H1 (cell line): ENCODE data around the gene PLS3. TPM values are rescaled to one million over a fixed set of nuclear protein-coding genes. Genes with fewer than 3 reads are reported as not detected.

ENCODE experiments used
- CTCF ChIA-PET: fragments of 300-600 bp; sonication (Branson Sonifier 250); formaldehyde crosslinking; loops from one replicate; lab custom pipeline; 2021; ENCODE audit not compliant: partially characterized antibody; lab: Charles Lee
- POLR2A ChIA-PET: fragments of 300-600 bp; sonication (Branson Sonifier 250); formaldehyde crosslinking; loops from one replicate; lab custom pipeline; 2021; ENCODE audit warnings: inconsistent platforms; ENCODE audit not compliant: partially characterized antibody; lab: Charles Lee
- DNase-seq, 2 experiments: peaks; one replicate each; pipeline versions ENCODE4 v3.0.0 to v3.0.0-alpha.2; 2010 to 2022; ENCODE audit warnings: low spot score in 2 of 2, low read depth in 1 of 2, mixed read lengths in 1 of 2
- FAIRE-seq: peaks from 2 replicates; lab custom pipeline; 2011; peaks lifted over from hg19 to GRCh38; lab: Jason Lieb, UNC
- H2AFZ ChIP-seq: 2 replicates; pipeline ENCODE4 v1.8.1; 2012; ENCODE audit warnings: low read length, inconsistent platforms
- H2AK5ac ChIP-seq: 2 replicates; pipeline ENCODE4 v1.6.1; 2013; ENCODE audit warnings: low read depth, low read length
- H2BK120ac ChIP-seq: replicated peaks from 2 replicates; pipeline ENCODE3; 2013; ENCODE audit warnings: low read depth, low read length, inconsistent platforms
- H2BK12ac ChIP-seq: 2 replicates; pipeline ENCODE4 v1.6.1; 2013; ENCODE audit warnings: low read depth, low read length
- H2BK15ac ChIP-seq: 2 replicates; pipeline ENCODE4 v1.6.1; 2013; ENCODE audit warnings: low read length
- H2BK20ac ChIP-seq: 2 replicates; pipeline ENCODE4 v1.6.1; 2013; ENCODE audit warnings: low read length
- H2BK5ac ChIP-seq: 2 replicates; pipeline ENCODE4 v1.6.1; 2013; ENCODE audit warnings: low read depth, low read length
- H3K14ac ChIP-seq: 2 replicates; pipeline ENCODE4 v1.6.1; 2013; ENCODE audit warnings: inconsistent platforms; ENCODE audit not compliant: insufficient read length
- H3K18ac ChIP-seq: 2 replicates; pipeline ENCODE4 v1.6.1; 2013; ENCODE audit warnings: low read length; ENCODE audit errors: extremely low read depth
- H3K23ac ChIP-seq: 2 replicates; pipeline ENCODE4 v1.6.1; 2013; ENCODE audit warnings: inconsistent platforms; ENCODE audit not compliant: insufficient read length
- H3K23me2 ChIP-seq: 2 replicates; pipeline ENCODE4 v1.6.1; 2013; ENCODE audit warnings: low read depth, low read length
- H3K27ac ChIP-seq: 2 replicates; pipeline ENCODE4 v1.6.1; 2011; ENCODE audit warnings: low read depth, low read length, inconsistent platforms
- H3K27me3 ChIP-seq, 4 experiments: replicated peaks in 1 of 4; 1 replicate in 1 of 4; 2 replicates in 3 of 4; pipeline versions ENCODE4 v1.6.1 to v1.8.1; 2011 to 2013; ENCODE audit warnings: low read length in 3 of 4, mild to moderate bottlenecking in 3 of 4, inconsistent platforms in 2 of 4, mixed read lengths in 2 of 4, moderate library complexity in 1 of 4; ENCODE audit not compliant: control insufficient read depth in 3 of 4, insufficient read depth in 3 of 4; ENCODE audit errors: extremely low read depth in 1 of 4
- H3K36me3 ChIP-seq, 4 experiments: 2 replicates each; pipeline versions ENCODE4 v1.6.1 to v1.8.1; 2011 to 2013; ENCODE audit warnings: mild to moderate bottlenecking in 4 of 4, low read length in 3 of 4, moderate library complexity in 2 of 4, control low read depth in 1 of 4, inconsistent platforms in 1 of 4; ENCODE audit not compliant: insufficient read depth in 4 of 4, control insufficient read depth in 2 of 4
- H3K4ac ChIP-seq: replicated peaks from 2 replicates; pipeline ENCODE3; 2013; ENCODE audit warnings: low read length, low read depth, mixed read lengths, inconsistent platforms; ENCODE audit not compliant: insufficient read length
- H3K4me1 ChIP-seq, 4 experiments: replicated peaks in 1 of 4; 1 replicate in 1 of 4; 2 replicates in 3 of 4; pipeline versions ENCODE4 v1.6.1 to v1.8.1; 2011 to 2013; ENCODE audit warnings: low read length in 3 of 4, inconsistent platforms in 2 of 4, mixed read lengths in 1 of 4; ENCODE audit not compliant: insufficient read depth in 4 of 4, control insufficient read depth in 3 of 4
- H3K4me2 ChIP-seq, 2 experiments: 2 replicates each; pipeline versions ENCODE4 v1.6.1 to v1.8.1; 2011 to 2013; ENCODE audit warnings: low read depth in 2 of 2, low read length in 2 of 2, control low read depth in 1 of 2, inconsistent platforms in 1 of 2, mild to moderate bottlenecking in 1 of 2; ENCODE audit not compliant: insufficient read depth in 1 of 2
- H3K4me3 ChIP-seq, 4 experiments: fragments of 200-600, 300-600 bp in 1 of 4; sonication (generic), shearing (Covaris generic), sonication (Bioruptor Twin) in 1 of 4; 2 replicates each; pipeline versions ENCODE4 v1.5.1 to v1.8.1; 2011 to 2016; ENCODE audit warnings: low read length in 4 of 4, low read depth in 3 of 4, control low read depth in 2 of 4, inconsistent platforms in 2 of 4, mild to moderate bottlenecking in 2 of 4, mixed read lengths in 1 of 4, moderate library complexity in 1 of 4; ENCODE audit not compliant: insufficient read depth in 2 of 4; ENCODE audit errors: extremely low read depth in 1 of 4
- H3K56ac ChIP-seq: replicated peaks from 2 replicates; pipeline ENCODE3; 2013; ENCODE audit warnings: low read depth, mild to moderate bottlenecking, mixed read lengths, low read length, inconsistent platforms; ENCODE audit not compliant: insufficient read length
- H3K79me1 ChIP-seq: 2 replicates; pipeline ENCODE4 v1.6.1; 2013; ENCODE audit warnings: low read depth, low read length, control low read depth
- H3K79me2 ChIP-seq, 2 experiments: 2 replicates each; pipeline versions ENCODE4 v1.6.1 to v1.8.1; 2012 to 2013; ENCODE audit warnings: low read length in 2 of 2, mild to moderate bottlenecking in 2 of 2, inconsistent platforms in 1 of 2; ENCODE audit not compliant: insufficient read depth in 2 of 2, control insufficient read depth in 1 of 2
- H3K9ac ChIP-seq, 4 experiments: replicated peaks in 1 of 4; 1 replicate in 1 of 4; 2 replicates in 3 of 4; pipeline versions ENCODE4 v1.6.1 to v1.8.1; 2011 to 2013; ENCODE audit warnings: low read depth in 3 of 4, low read length in 3 of 4, control low read depth in 2 of 4, mild to moderate bottlenecking in 2 of 4, moderate library complexity in 2 of 4, inconsistent platforms in 1 of 4; ENCODE audit errors: extremely low read depth in 1 of 4
- H3K9me3 ChIP-seq, 2 experiments: 2 replicates each; pipeline versions ENCODE4 v1.6.1 to v1.8.1; 2012 to 2013; ENCODE audit warnings: mild to moderate bottlenecking in 2 of 2, moderate library complexity in 2 of 2, control low read depth in 1 of 2, inconsistent platforms in 1 of 2, low read depth in 1 of 2, low read length in 1 of 2, mixed read lengths in 1 of 2; ENCODE audit not compliant: insufficient read depth in 2 of 2
- H4K20me1 ChIP-seq, 2 experiments: replicated peaks in 1 of 2; 2 replicates each; pipeline versions ENCODE3 to v1.8.1; 2011 to 2013; ENCODE audit warnings: inconsistent platforms in 2 of 2, low read length in 2 of 2, mild to moderate bottlenecking in 1 of 2; ENCODE audit not compliant: insufficient read depth in 2 of 2, control insufficient read depth in 1 of 2
- H4K5ac ChIP-seq: 2 replicates; pipeline ENCODE4 v1.6.1; 2013; ENCODE audit warnings: low read length, low read depth, mixed read lengths, inconsistent platforms; ENCODE audit not compliant: insufficient read length
- H4K8ac ChIP-seq: 2 replicates; pipeline ENCODE4 v1.8.0; 2013; ENCODE audit warnings: mild to moderate bottlenecking, moderate library complexity, low read length, inconsistent platforms; ENCODE audit not compliant: insufficient read depth; ENCODE audit errors: extremely low read depth
- H4K91ac ChIP-seq: replicated peaks from 2 replicates; pipeline ENCODE3; 2013; ENCODE audit warnings: low read length, mixed read lengths, inconsistent platforms; ENCODE audit not compliant: insufficient read length
- BACH1 ChIP-seq: IDR thresholded peaks from 2 replicates; pipeline ENCODE4 v1.6.1; 2012; ENCODE audit warnings: low read length, improper control_type of control experiment
- CBX5 ChIP-seq: fragments of 300-800, 300-1000 bp; sonication (generic); IDR thresholded peaks from 2 replicates; pipeline ENCODE4 v1.7.1; 2016; ENCODE audit warnings: antibody characterized with exemption, low read length, low read depth
- CREB1 ChIP-seq: IDR thresholded peaks from 2 replicates; pipeline ENCODE4 v1.6.1; 2012; ENCODE audit warnings: inconsistent platforms
- EP300 ChIP-seq, 2 experiments: IDR thresholded peaks; 1 replicate in 1 of 2; 2 replicates in 1 of 2; pipeline ENCODE4 v1.6.1; 2011 to 2012; ENCODE audit warnings: low read depth in 2 of 2, low read length in 2 of 2, mild to moderate bottlenecking in 2 of 2, borderline replicate concordance in 1 of 2, inconsistent platforms in 1 of 2, moderate library complexity in 1 of 2
- HDAC6 ChIP-seq: IDR thresholded peaks from one replicate; pipeline ENCODE4 v1.7.1; 2012; ENCODE audit warnings: low read depth, mild to moderate bottlenecking, inconsistent platforms, low read length, moderate library complexity
- KDM1A ChIP-seq: fragments of 200-600, 300-600 bp; sonication (generic); IDR thresholded peaks from 2 replicates; pipeline ENCODE4 v1.7.1; 2016; ENCODE audit warnings: mild to moderate bottlenecking, low read length, borderline replicate concordance
- NANOG ChIP-seq: IDR thresholded peaks from 2 replicates; pipeline ENCODE4 v1.6.1; 2011; ENCODE audit warnings: low read length, low read depth, mild to moderate bottlenecking, inconsistent platforms; ENCODE audit not compliant: insufficient read depth, poor library complexity, severe bottlenecking
- NRF1 ChIP-seq: IDR thresholded peaks from 2 replicates; pipeline ENCODE4 v1.6.1; 2011; ENCODE audit warnings: mild to moderate bottlenecking, low read depth, low read length, improper control_type of control experiment
- RBBP5 ChIP-seq: IDR thresholded peaks from 2 replicates; pipeline ENCODE4 v1.7.1; 2012; ENCODE audit warnings: low read depth, mild to moderate bottlenecking, inconsistent platforms, low read length, moderate library complexity, borderline replicate concordance
- USF2 ChIP-seq: IDR thresholded peaks from 2 replicates; pipeline ENCODE4 v1.6.1; 2011; ENCODE audit warnings: low read length, improper control_type of control experiment
- WGBS, 2 experiments: shearing (Covaris generic) in 1 of 2; methylation state at CpG; one replicate each; pipeline versions ENCODE4 v1.1.6 to v1.1.7; 2013 to 2015; ENCODE audit warnings: low lambda C conversion rate in 2 of 2, mixed read lengths in 2 of 2, inconsistent platforms in 1 of 2, low coverage in 1 of 2, missing lambda C conversion rate in 1 of 2; ENCODE audit not compliant: insufficient replicate concordance in 2 of 2, insufficient coverage in 1 of 2, insufficient read length in 1 of 2; ENCODE audit errors: extremely low coverage in 1 of 2, missing lambda C conversion rate in 1 of 2; 5-methylcytosine and 5-hydroxymethylcytosine counted together
- polyA plus RNA-seq, 7 experiments: library from polyadenylated mRNA; depleted of rRNA in 3 of 7; stranded (reverse) in 5 of 7; unstranded in 2 of 7; fragments of >200 nt in 5 of 7; fragments of 200-250 nt in 2 of 7; gene quantifications; 1 replicate in 5 of 7; 2 replicates in 1 of 7; 4 replicates in 1 of 7; pipeline versions ENCODE4 v1.2.1 to v1.2.3, GENCODE V29; 2011 to 2013; ENCODE audit warnings: missing spikeins in 2 of 7, mixed read lengths in 2 of 7
- total RNA-seq: library from RNA; stranded (reverse); fragmentation: NEBNext Ultra II Directional; extraction: Animal tissue kit (Norgen Biotek cat#: 25700); gene quantifications from 2 replicates; pipeline ENCODE4 v1.2.1, GENCODE V29; 2021

PLS3 gene
- total and polyA plus RNA-seq, 2 of the 8 experiments (the other 6 are each of a cell fraction or from before 2014, with no cell fraction given), result 107 to 185 TPM

GRCh38 chrX:115591856-115592842 is 31.2 kb downstream of the PLS3 start:
- Histone ChIP-seq H3K79me1 (no peaks in the 10 kb centered on the region), H3K23me2 (no peaks in the 10 kb centered on the region), H3K18ac (no peak overlapping the region), H3K9ac (no peak overlapping the region), H3K23ac (no peak overlapping the region), H3K4ac (no peak overlapping the region), H3K79me2 (peaks cover 0 to 81% of the 10 kb centered on the region in 2 experiments; a peak in 2 of 4 replicates), H3K4me1 (peaks cover 0 to 14% (median 5%) of the 10 kb centered on the region in 4 experiments; a peak in 2 of 7 replicates), H2BK5ac (no peak overlapping the region), H4K20me1 (peaks cover 0 to 1% of the 10 kb centered on the region in 2 experiments), H2BK15ac (no peak overlapping the region), H2BK120ac (no peak overlapping the region), H4K5ac (no peak overlapping the region), H3K27ac (no peak overlapping the region), H3K36me3 (peaks cover 0 to 8% (median 0%) of the 10 kb centered on the region in 4 experiments; a peak in 1 of 8 replicates), H3K27me3 (no peaks in the 10 kb centered on the region), H3K4me3 (no peak overlapping the region), H3K4me2 (no peak overlapping the region; a peak in 2 of 4 replicates), H2BK12ac (no peak overlapping the region), H4K8ac (no peak overlapping the region), H3K56ac (no peak overlapping the region), H4K91ac (no peak overlapping the region), H2BK20ac (no peak overlapping the region), H3K14ac (no peak overlapping the region), H3K9me3 (no peaks in the 10 kb centered on the region), H2AK5ac (no peak overlapping the region), H2AFZ (no peak overlapping the region)
- ChIA-PET POLR2A (no interaction called here), CTCF (interaction anchor here (1.0 to 1.2 kb wide), 2 partner anchors 10 to 247 kb away, joined by 3 to 4 read pairs; no protein-coding TSS in a partner anchor)
- WGBS, 2 experiments, result 84% methylated on average over 11 of the region's 11 CpGs; no CpG with 5 or more reads in 1 of the 2 experiments
- DNase-seq (no peak), FAIRE-seq (no peak)
- no peak for TF ChIP-seq BACH1
- TF ChIP-seq NANOG, result no peak
- no peak for TF ChIP-seq CREB1
- no peak for TF ChIP-seq NRF1
- TF ChIP-seq RBBP5, result no peak
- no peak for TF ChIP-seq HDAC6
- TF ChIP-seq CBX5, result no peak
- no peak for TF ChIP-seq EP300 (IDR thresholded peaks at IDR 0.05; ENCODE audit: borderline replicate concordance in 1 of 2, low read depth in 2 of 2, low read length in 2 of 2)
- no peak for TF ChIP-seq USF2
- TF ChIP-seq KDM1A, result no peak
